Stimulated activated CD8-positive, alpha-beta memory T cell treated with anti-CD3 and anti-CD28 coated beads, Interleukin-12 subunit alpha, Interleukin-12 subunit beta, amount 100 ng/mL, for 4 hours (primary cell): ENCODE measurements around the gene RBM34.
"Not testable (repeated sequence)": the region's sequence is repeated elsewhere in the genome, so short reads cannot be mapped to it uniquely, and the experiment has no call there.

Source experiments
- DNase-seq: peaks from one replicate; pipeline ENCODE4 v3.0.0-alpha.2; 2020; ENCODE audit warnings: low read depth

The RBM34 gene

DNA sequence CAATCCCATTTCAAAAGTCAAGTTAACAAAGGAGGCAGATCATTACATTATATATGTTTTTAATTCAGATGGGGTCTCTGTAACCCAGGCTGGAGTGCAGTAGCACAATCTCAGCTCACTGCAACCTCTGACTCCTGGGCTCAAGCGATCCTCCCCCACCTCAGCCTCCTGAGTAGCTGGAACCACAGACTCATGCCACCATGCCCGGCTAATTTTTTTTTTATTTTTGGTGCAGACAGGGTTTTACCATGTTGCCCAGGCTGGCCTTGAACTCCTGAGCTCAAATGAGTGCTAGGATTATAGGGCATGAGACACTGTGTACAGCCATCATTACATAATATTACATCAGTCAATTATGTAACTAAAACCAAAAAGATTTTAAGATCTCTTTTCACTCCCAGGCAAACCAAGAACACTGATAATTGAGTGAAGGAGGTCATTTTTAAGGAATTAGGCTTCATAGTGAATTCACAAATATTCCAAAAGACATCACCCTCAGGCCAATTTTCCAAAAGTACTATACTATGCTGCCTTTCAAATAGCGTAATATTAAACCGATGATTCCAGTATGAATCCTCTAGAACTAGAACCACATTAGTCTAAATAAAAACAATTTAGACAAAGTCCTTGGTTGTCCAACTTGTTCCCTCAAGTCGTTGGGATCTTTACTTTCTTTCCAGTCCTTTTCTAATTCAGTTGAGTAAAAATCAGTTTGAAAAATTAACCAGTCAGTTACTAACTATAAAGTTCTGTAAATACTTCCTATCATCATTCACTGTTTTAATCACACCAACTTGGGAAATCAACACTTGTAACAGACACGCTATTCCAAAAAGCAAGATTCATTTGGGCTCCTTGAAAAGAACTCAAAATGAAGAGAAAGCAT is 48.5 kb downstream of the RBM34 start:
- DNase-seq, result no peak

- no peak for DNase-seq
Observed at GRCh38 chr1:235111107-235111506, 49.9 kb downstream of the RBM34 start.

GRCh38 chr1:235108876-235109275 is 52.2 kb downstream of the RBM34 start:
- DNase-seq, result no peak

GRCh38 chr1:235108185-235108593 is 52.9 kb downstream of the RBM34 start:
- no peak for DNase-seq

- no peak for DNase-seq
Observed at GRCh38 chr1:235107368-235108184, 53.5 kb downstream of the RBM34 start.

DNA sequence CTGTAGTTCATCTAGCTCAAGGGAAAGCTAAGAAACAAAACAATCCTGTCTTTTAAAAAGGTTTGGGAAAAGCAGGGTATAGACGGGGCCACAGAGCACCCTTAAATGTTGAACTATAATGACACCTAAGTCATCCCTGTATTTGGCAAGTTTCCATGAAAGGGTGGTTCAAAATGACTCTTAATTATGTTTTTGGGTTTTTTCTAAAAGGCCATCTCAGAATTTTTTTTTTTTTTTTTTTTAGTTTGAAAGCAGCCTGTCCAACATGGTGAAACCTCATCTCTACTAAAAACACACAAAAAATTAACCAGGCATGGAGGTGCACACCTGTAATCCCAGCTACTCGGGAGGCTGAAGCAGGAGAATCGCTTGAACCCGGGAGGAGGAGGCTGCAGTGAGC is 54.6 kb downstream of the RBM34 start:
- no peak for DNase-seq

DNA sequence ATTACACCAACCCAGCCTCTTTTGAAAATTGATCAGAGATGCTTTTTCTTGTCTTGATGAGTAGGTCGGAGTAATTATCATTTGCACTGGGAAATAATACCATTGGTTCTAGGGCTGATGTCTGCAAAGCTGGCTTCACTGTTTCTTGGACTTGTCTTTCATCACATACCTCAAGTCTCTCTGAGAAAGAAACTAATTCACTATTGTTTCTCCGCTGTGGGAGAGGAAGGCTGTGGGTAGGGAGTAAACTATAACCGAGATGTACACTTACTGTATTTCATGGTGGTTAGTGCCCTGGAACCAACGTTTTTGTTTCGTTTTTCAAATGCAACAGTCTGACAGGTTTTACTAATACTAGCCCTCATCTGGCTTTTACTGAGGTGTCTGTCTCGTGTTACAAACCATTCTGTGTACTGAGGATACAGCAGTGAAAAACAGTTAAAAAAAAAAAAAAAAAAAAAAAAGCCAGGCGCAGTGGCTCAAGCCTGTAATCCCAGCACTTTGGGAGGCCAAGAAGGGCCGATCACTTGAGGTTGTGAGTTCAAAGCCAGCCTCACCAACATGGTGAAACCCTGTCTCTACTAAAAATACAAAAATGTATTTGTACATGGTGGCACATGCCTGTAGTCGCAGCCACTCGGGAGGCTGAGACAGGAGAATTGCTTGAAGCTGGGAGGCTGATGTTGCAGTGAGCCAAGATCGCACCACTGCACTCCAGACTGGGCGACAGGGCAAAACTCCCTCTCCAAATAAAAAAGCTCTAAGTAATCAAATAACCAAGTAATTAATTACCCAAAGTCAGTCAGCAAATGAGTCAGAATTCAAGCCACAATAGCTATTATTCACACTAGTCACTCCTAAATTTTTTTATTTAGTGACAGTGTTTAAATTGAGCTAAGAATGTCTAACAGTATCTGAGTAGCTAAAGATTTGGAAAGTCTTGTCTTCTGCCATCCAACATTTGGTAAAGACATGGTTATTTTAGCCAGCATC is 55.7 kb downstream of the RBM34 start:
- no peak for DNase-seq

- no peak for DNase-seq
Observed at GRCh38 chr1:235102993-235103411, 58.0 kb downstream of the RBM34 start.

DNA sequence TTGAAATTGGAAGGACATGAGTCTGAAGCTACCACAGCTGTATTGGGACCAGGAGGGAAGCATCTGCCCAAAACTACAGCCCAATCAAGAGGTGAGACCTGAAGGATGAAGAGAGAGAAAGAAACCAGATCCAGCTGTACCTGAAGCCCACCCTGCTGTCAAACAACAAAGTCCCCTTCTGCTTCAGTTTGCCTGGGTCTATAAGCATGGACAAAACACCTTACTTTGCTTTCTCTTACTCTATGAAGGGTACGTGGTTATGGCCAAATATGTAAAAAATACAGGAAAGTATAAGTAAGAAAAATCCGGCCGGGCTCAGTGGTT is 58.8 kb downstream of the RBM34 start:
- DNase-seq, result no peak

- no peak for DNase-seq
Observed at GRCh38 chr1:235101558-235102258, 59.3 kb downstream of the RBM34 start.

DNA sequence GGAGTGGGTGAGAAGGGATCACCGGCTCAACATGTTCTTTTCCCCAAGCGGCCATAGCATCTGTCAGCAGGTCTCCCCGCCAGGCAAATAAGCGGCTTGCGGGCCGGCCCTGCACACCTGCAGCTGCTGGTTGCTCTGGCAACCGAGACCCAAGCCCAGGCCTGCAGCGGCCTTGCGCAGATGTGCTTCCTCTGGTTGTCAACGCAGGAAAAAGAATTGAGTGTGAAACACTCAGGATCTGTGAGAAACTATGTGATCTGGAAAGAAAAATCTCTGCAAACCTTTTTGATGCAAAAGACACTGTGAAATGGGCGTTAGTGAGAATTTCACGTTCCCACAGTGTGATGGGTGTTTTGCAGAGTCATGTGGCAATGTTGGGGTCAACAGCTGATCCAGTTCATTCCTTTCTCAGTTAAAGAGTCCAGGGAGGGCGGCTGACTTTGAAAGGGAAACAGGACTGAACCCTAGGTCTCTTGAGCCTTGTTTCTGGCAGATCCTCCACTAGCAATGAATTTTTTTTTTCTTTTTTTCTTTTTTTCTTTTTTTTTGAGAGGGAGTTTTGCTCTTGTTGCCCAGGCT is 60.8 kb downstream of the RBM34 start:
- no peak for DNase-seq

GRCh38 chr1:235098991-235099390 is 62.1 kb downstream of the RBM34 start:
- DNase-seq, result no peak

- no peak for DNase-seq
Observed at GRCh38 chr1:235098547-235098946, 62.5 kb downstream of the RBM34 start.

- not testable (repeated sequence) for DNase-seq
Observed at GRCh38 chr1:235097501-235097900, 63.5 kb downstream of the RBM34 start.

GRCh38 chr1:235095938-235096562 is 65.0 kb downstream of the RBM34 start:
- DNase-seq, result no peak

DNA sequence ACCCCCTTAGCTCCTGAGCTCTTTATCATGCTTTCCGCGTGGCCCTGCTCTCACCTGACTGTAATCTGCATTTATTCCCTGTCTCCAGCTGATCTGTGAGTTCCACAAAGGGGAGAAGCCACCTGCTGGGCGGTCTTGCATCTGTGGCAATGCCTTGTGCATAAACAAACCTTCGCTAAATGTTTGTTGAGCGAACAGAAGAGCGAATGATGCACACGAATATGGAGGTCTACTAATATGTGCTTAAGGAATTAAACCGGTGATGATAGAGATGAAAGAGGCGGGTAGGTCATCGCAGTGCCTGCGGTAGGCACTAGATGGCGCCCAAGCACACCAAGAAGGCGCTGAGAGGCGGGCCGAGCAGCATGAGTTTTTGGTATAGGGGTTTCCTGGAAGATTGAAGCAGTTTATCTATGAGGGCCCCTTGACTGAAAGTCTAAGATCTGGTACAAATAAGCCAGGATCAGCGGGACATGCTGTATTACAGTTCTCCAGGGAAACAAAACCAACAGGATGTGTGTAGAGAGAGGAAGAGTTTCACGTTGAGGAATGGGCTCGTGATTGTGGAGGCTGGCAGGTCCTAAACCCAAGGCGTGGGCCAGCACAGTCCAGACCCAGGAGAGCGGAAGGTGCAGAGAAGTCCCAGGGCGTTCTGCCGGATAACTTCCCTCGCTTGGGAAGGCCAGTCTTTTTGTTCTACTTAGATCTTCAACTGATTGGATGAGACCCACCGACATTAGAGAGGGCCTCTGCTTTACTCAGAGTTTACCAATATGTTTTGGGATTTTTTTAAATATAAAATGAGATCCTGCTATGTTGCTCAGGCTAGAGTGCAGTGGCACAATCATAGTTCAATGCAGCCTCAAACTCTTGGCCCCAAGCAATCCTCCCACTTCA is 67.1 kb downstream of the RBM34 start:
- DNase-seq, result peak; percentile 67

DNA sequence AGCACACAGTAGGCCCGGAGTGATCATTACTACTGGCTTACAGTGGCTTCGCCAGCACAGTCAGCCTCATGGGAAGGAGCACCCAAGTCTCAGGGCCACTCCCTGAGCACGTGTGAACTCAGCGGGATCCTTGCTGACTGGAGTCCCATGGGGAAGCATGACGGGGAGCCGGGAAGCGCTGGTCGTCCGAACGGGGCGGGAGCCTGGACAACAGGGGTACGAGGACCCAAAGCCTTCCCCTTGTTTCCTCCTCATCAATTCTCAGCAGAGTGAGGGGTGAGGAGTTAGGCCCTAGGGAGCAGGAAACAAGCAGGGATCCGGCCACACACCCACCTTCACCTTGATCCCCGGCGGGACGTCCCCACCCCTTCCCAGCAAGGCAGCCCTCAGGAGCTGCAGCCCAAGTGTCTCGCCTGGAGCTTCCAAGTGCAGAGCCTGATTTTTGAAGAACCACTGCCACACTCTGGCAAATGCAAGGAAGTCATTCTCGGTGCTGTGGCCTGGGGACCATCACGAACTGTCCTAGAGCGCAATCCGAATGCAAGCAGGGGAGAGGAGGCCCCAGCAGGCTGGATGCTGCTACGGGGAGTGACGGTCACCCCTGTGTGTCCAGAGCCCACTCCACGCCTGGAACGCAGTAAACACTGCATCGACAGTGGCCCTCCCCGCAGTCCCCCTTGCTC is 67.9 kb downstream of the RBM34 start:
- no peak for DNase-seq

DNA sequence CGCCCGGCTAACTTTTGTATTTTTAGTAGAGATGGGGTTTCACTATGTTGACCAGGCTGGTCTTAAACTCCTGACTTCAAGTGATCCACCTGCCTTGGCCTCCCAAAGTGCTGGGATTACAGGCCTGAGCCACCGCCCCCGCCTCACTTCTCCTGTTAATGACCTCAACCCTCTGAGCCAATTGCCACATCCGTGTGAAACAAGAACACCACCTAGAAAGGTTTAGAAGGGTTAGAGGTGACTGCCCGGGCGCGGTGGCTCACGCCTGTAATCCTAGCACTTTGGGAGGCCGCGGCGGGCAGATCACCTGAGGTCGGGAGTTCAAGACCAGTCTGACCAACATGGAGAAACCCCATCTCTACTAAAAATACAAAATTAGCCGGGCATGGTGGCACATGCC is 68.6 kb downstream of the RBM34 start:
- DNase-seq, result not testable (repeated sequence)

DNA sequence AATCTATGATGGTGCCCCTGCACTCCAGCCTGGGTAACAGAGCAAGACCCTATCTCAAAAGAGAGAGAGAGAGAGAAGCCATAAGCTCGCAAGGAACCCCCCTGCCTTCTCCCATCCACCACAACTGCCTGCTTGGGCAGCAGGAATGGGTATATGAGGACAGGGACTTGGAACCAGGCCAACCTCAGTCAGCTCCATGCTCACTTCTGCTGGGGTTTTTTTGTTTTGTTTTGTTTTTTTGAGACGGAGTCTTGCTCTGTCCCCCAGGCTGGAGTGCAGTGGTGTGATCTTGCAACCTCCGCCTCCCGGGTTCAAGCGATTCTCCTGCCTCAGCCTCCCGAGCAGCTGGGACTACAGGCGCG is 69.0 kb downstream of the RBM34 start:
- not testable (repeated sequence) for DNase-seq
